Vagina (tissue), 2 donors: Measurements from ENCODE around the gene MTX1.

Experiments used
- POLR2AphosphoS5 ChIP-seq, 2 donors: sonication (generic); formaldehyde crosslinking; IDR thresholded peaks; one replicate each; pipeline ENCODE4 v1.9.0; 2017; ENCODE audit warnings: antibody characterized with exemption in 2 of 2, mild to moderate bottlenecking in 2 of 2, low read depth in 1 of 2; ENCODE audit not compliant: insufficient read depth in 1 of 2
- TF ChIP-seq, protein P1 (sequence below), 3 experiments: fragments of 450-650 bp in 2 of 3; fragments of 200-600 bp in 1 of 3; sonication (generic) in 1 of 3; IDR thresholded peaks; one replicate each; pipeline ENCODE4 v1.5.1; 2017 to 2019; ENCODE audit warnings: antibody characterized with exemption in 3 of 3, mild to moderate bottlenecking in 2 of 3, moderate library complexity in 2 of 3

DNA sequence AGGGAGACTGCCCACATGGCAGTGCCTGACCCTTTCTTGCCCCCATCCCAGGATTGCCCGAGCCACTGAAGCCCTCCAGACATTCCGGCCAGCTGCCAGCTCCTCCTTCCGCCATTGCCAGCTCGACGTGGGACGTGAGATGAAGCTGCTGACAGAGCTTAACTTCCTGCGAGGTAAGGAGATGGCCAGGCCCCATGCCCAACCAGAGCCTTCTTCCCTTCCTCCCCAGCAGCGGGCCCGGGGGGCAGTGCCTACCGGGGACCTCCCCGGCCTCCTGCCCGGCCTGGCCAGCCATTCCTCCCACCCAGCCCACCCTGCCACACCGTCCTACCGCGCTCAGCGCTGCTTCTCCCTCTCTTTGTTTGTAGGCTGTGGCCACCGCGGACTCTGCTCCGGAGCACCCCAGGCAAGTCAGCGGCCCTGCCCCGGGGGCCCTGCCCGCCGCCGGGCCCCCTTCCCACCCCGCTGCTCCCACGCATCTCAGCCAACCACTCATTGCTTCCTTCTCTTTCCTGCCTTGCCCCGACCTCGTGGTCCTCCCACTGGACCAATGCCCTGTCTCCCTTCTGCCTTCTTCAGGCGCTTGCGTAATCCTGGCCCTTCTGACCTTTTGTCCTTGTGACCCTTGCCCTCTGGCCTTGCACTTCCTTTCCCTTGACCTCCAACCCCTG is 29.9 kb upstream of the MTX1 start:
- TF ChIP-seq, protein P1, sequence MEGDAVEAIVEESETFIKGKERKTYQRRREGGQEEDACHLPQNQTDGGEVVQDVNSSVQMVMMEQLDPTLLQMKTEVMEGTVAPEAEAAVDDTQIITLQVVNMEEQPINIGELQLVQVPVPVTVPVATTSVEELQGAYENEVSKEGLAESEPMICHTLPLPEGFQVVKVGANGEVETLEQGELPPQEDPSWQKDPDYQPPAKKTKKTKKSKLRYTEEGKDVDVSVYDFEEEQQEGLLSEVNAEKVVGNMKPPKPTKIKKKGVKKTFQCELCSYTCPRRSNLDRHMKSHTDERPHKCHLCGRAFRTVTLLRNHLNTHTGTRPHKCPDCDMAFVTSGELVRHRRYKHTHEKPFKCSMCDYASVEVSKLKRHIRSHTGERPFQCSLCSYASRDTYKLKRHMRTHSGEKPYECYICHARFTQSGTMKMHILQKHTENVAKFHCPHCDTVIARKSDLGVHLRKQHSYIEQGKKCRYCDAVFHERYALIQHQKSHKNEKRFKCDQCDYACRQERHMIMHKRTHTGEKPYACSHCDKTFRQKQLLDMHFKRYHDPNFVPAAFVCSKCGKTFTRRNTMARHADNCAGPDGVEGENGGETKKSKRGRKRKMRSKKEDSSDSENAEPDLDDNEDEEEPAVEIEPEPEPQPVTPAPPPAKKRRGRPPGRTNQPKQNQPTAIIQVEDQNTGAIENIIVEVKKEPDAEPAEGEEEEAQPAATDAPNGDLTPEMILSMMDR (IDR thresholded peaks at IDR 0.05), result no peak
- no peak for TF ChIP-seq POLR2AphosphoS5 (IDR thresholded peaks at IDR 0.05; ENCODE audit: insufficient read depth in 1 of 2, low read depth in 1 of 2)
